Astrocyte of the cerebellum (primary cell): Measurements from ENCODE around the gene NBPF9.
"Not testable (repeated sequence)": the region's sequence is repeated elsewhere in the genome, so short reads cannot be mapped to it uniquely, and the experiment has no call there.

Experiments
- DNase-seq: peaks from one replicate; pipeline ENCODE4 v3.0.0-alpha.2; 2011; ENCODE audit warnings: low read depth
- H3K4me3 ChIP-seq: 2 replicates; pipeline ENCODE4 v1.5.1; 2011; ENCODE audit warnings: mild to moderate bottlenecking, low read depth, low read length, moderate library complexity
- in situ Hi-C: cut with HindIII; loops from 2 replicates; pipeline ENCODE4 v1.10.0; 2017; ENCODE audit warnings: low sequenced_read_pairs

Gene NBPF9

DNA sequence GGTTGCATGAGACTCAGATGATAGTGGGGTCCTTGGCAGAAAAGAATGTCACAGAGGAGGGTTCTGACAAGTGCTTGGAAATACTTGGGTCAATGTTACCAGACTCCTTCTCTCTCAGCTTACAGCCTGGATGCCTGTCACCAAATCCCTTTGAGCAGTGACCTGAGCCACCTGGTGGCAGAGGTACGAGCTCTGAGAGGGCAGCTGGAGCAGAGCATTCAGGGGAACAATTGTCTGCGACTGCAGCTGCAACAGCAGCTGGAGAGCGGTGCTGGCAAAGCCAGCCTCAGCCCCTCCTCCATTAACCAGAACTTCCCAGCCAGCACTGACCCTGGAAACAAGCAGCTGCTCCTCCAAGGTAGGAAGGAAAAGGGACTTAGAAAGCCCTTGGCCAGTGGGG, 79.0 kb downstream of the NBPF9 start:
- in situ Hi-C loops, H3K4me3 ChIP-seq, DNase-seq: not testable (repeated sequence)

DNA sequence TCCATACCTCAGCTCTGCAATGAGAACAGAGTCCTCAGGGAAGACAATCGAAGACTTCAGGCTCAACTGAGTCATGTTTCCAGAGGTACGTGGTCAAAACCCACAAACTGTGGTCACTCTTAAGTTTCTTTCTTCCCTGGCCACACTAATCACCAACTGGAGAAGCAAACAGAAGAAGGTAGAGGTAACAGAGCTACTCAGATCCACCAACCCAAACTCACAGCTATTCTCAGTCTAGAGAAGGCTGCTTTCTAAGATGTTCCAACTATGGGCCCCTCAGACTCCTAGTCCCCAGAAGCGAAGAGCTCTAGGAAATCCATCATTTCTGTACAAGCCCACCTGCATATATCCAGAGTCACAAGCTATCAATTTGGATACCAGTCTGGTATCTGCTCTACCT, 84.8 kb downstream of the NBPF9 start:
- H3K4me3 ChIP-seq, in situ Hi-C loops, DNase-seq: not testable (repeated sequence)

DNA sequence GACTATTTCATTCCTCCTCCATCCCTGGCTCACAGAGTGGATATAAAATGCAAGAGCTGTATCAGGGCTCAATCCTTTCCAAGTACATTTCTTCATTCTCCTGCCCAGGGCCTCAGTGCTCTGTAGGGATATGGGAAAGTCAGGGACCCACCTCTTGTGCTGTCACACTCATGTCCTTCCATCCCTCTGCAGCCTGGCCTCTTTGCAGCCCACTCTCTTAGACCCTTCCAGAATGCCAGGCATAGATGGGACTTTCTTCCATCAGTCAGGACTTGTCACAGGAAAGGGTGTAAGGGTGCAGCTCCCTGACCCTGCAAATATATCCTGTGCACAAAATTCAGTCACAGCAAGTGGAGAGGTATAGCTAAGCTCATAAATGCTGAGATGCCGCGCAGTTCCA, 86.7 kb downstream of the NBPF9 start:
- DNase-seq, H3K4me3 ChIP-seq, in situ Hi-C loops: not testable (repeated sequence)

DNA sequence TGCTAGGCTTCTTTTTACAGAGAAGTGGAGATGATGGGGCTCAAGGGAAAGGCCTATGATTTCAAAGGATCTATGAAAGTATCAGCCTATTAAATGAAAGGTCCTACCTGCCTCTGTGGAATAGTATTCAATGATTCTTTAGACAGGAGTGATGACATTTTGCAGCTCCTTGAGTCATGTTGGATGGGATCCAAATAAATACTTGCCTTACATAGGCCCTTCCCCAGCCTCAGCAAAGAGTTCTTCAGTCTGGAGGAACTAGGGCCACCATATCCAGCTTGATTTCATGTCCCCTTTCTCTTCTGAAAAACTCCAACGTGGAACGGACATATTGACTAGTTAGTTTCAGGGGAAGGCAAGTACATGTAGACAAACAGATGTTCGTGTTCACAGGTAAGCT, 87.8 kb downstream of the NBPF9 start:
- in situ Hi-C loops, DNase-seq: not testable (repeated sequence)

DNA sequence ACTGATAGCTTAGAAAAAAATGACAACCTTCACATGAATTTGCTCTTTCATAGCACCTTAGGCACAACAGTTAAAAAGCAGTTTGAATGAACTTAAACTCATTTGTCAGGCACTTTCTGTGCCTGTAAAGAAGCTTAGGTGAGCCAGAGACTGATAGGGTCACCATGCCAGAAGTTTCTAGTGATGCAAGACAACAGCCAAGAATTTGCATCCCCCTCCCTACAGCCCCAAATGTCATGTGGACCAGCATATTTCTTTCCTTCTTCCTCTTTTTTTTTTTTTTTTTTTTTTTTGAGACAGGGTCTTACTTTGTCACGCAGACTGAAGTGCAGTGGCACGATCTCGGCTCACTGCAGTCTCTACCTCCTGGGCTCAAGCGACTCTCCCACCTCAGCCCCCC, 89.8 kb downstream of the NBPF9 start:
- DNase-seq, H3K4me3 ChIP-seq: not testable (repeated sequence)

More for the DNA sequence above, 87.8 kb downstream of the NBPF9 start:
- not testable (repeated sequence) for H3K4me3 ChIP-seq

DNA sequence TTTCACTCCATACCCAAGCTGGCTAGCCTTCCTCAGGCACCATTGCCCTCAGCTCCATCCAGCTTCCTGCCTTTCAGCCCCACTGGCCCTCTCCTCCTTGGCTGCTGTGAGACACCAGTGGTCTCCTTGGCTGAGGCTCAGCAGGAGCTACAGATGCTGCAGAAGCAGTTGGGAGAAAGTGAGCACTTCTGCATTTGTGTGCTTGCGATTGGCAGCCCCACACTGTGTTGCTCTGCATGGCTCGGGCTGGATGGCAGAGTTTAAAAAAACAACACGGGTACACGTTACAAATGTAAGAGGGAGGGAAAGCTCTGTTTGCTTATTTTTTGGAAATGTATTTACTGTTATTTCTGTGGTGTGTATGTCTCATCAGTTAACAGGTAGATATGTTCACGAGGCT, 90.8 kb downstream of the NBPF9 start:
- DNase-seq, H3K4me3 ChIP-seq, in situ Hi-C loops: not testable (repeated sequence)

More for the DNA sequence above, 89.8 kb downstream of the NBPF9 start:
- in situ Hi-C loops, result not testable (repeated sequence)

DNA sequence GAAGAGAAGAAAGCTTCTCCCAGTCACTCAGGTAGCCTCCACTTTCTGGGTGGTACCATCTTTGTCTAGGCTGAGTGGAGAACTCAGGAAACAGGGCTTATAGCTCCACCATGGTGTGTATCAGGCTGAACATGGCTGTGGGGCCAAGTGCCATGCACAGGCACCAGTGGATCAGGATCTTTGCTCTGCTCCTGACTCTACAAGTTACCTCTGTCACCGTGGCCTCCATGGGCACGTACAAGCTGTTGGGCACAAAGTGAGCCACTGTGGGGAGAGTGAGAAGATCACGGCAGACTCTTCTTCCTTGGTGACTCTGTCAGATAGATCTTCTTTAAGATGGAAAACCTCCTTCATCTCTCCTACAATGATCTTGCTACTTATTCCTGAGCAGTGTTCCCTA, 93.6 kb downstream of the NBPF9 start:
- H3K4me3 ChIP-seq, DNase-seq, in situ Hi-C loops: not testable (repeated sequence)

DNA sequence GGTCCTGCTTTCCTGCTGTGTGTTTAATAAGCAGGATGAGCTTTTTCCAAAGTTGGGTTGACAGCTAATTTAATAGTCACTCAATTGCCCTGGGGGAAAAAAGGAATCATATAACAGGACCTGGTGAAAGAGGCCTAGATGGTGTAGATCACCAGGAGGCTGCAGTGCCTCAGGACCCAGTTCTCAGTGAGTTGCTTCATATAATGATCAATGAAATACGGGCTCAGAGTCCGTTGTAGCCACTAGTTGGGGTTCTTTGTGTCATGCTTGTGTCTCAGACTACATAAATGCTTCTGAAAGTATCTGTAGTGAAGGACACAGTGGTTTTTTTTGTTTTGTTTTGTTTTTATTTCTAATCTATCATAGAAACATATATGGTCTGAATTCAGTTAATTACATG, 94.6 kb downstream of the NBPF9 start:
- DNase-seq, H3K4me3 ChIP-seq, in situ Hi-C loops: not testable (repeated sequence)

DNA sequence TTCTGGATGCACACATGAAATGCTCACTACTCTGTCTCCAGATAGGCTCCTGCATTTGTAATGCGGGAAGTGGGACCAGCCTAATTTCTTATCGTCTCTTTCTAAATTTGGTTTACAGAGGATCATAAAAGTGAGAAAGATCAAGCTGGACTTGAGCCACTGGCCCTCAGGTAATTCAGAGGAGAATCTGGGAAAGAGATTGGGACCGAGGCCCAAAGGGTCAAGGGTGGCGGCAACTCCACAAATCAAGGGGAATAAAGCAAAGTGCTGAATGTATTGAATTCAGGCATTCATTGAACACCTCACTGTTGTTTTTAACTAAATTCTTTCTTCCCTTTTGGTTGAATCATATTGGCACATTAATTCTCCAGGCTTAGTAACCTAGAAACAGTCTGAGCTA, 95.0 kb downstream of the NBPF9 start:
- H3K4me3 ChIP-seq, DNase-seq, in situ Hi-C loops: not testable (repeated sequence)
